Measurements from ENCODE around the gene GTPBP6.
A peak's percentile ranks its signal among the peaks of the same experiment; 100 is the strongest.
"Not testable (repeated sequence)": the region's sequence is repeated elsewhere in the genome, so short reads cannot be mapped to it uniquely, and the experiment has no call there.

The GTPBP6 gene

GRCh38 chrX:352181-352580 lies 33.6 kb upstream of the GTPBP6 start:
- Histone ChIP-seq H3K4me3 (ENCODE audit: insufficient read depth in 1 of 2, low read depth in 1 of 2, low read length in 2 of 2) (no peak overlapping the region), H3K79me1 (replicated peaks; ENCODE audit: low read length, poor library complexity, severe bottlenecking) (peaks cover 25% of the 10 kb centered on the region), H3K36me3 (ENCODE audit: control insufficient read depth in 1 of 2, insufficient read depth in 2 of 2, low read depth in 1 of 2, low read length in 2 of 2) (peaks cover 2 to 27% of the 10 kb centered on the region in 2 experiments), H2BK12ac (ENCODE audit: low read length in 2 of 2) (no peak overlapping the region), H2BK5ac (ENCODE audit: low read depth, low read length, poor library complexity, severe bottlenecking) (no peak overlapping the region), H3K4me2 (ENCODE audit: low read length, poor library complexity, severe bottlenecking) (no peak overlapping the region), H2BK15ac (ENCODE audit: low read depth, poor library complexity, severe bottlenecking) (no peak overlapping the region), H3K9me3 (ENCODE audit: control insufficient read depth, low read length) (no peaks in the 10 kb centered on the region), H3K4ac (ENCODE audit: low read depth in 1 of 2, low read length in 2 of 2) (no peak overlapping the region), H3K23ac (ENCODE audit: low read length in 2 of 2) (no peak overlapping the region), H3K9ac (ENCODE audit: low read length) (no peak overlapping the region), H4K91ac (ENCODE audit: low read length) (no peak overlapping the region), H2AK5ac (ENCODE audit: low read length, severe bottlenecking) (no peak overlapping the region), H3K14ac (ENCODE audit: low read length in 2 of 2) (peak overlapping the region in 1 of 2 experiments; percentile 5), H3K18ac (ENCODE audit: low read depth in 1 of 2, low read length in 2 of 2) (no peak overlapping the region), H2AFZ (ENCODE audit: low read depth, low read length) (no peak overlapping the region), H2BK120ac (ENCODE audit: low read depth, low read length) (no peak overlapping the region), H3K4me1 (ENCODE audit: control insufficient read depth, insufficient read depth, low read depth, low read length) (peaks cover 13% of the 10 kb centered on the region), H3K27me3 (ENCODE audit: control insufficient read depth in 1 of 2, insufficient read depth in 1 of 2, low read length in 2 of 2) (no peaks in the 10 kb centered on the region), H4K8ac (ENCODE audit: low read length) (no peak overlapping the region), H3K27ac (ENCODE audit: low read length, poor library complexity, severe bottlenecking) (no peak overlapping the region)
- 96% methylated on average over 27 of the region's 27 CpGs for WGBS
- DNase-seq = no peak

GRCh38 chrX:351736-352135 lies 33.1 kb upstream of the GTPBP6 start:
- Histone ChIP-seq H3K4me2 (ENCODE audit: low read length, poor library complexity, severe bottlenecking) (no peak overlapping the region), H3K4me3 (ENCODE audit: insufficient read depth in 1 of 2, low read depth in 1 of 2, low read length in 2 of 2) (no peak overlapping the region), H3K23ac (ENCODE audit: low read length in 2 of 2) (no peak overlapping the region), H2BK5ac (ENCODE audit: low read depth, low read length, poor library complexity, severe bottlenecking) (no peak overlapping the region), H3K27ac (ENCODE audit: low read length, poor library complexity, severe bottlenecking) (no peak overlapping the region), H3K36me3 (ENCODE audit: control insufficient read depth in 1 of 2, insufficient read depth in 2 of 2, low read depth in 1 of 2, low read length in 2 of 2) (peaks cover 6 to 31% of the 10 kb centered on the region in 2 experiments), H4K91ac (ENCODE audit: low read length) (no peak overlapping the region), H3K9ac (ENCODE audit: low read length) (no peak overlapping the region), H4K8ac (ENCODE audit: low read length) (no peak overlapping the region), H3K18ac (ENCODE audit: low read depth in 1 of 2, low read length in 2 of 2) (no peak overlapping the region), H3K4me1 (ENCODE audit: control insufficient read depth, insufficient read depth, low read depth, low read length) (peaks cover 10% of the 10 kb centered on the region), H2AK5ac (ENCODE audit: low read length, severe bottlenecking) (no peak overlapping the region), H2AFZ (ENCODE audit: low read depth, low read length) (no peak overlapping the region), H2BK120ac (ENCODE audit: low read depth, low read length) (no peak overlapping the region), H3K79me1 (replicated peaks; ENCODE audit: low read length, poor library complexity, severe bottlenecking) (peaks cover 26% of the 10 kb centered on the region), H3K14ac (ENCODE audit: low read length in 2 of 2) (no peak overlapping the region), H2BK15ac (ENCODE audit: low read depth, poor library complexity, severe bottlenecking) (no peak overlapping the region), H2BK12ac (ENCODE audit: low read length in 2 of 2) (no peak overlapping the region), H3K27me3 (ENCODE audit: control insufficient read depth in 1 of 2, insufficient read depth in 1 of 2, low read length in 2 of 2) (no peaks in the 10 kb centered on the region), H3K9me3 (ENCODE audit: control insufficient read depth, low read length) (no peaks in the 10 kb centered on the region), H3K4ac (ENCODE audit: low read depth in 1 of 2, low read length in 2 of 2) (no peak overlapping the region)
- no peak for DNase-seq
- 96% methylated on average over 8 of the region's 10 CpGs for WGBS

- not testable (repeated sequence) for H3K4me3 ChIP-seq (ENCODE audit: insufficient read depth in 1 of 2, low read depth in 1 of 2, low read length in 2 of 2); H3K23ac ChIP-seq (ENCODE audit: low read length in 2 of 2); H2BK12ac ChIP-seq (ENCODE audit: low read length in 2 of 2); DNase-seq; H3K4ac ChIP-seq (ENCODE audit: low read depth in 1 of 2, low read length in 2 of 2); H3K4me2 ChIP-seq (ENCODE audit: low read length, poor library complexity, severe bottlenecking); H3K14ac ChIP-seq (ENCODE audit: low read length in 2 of 2); H3K27me3 ChIP-seq (ENCODE audit: control insufficient read depth in 1 of 2, insufficient read depth in 1 of 2, low read length in 2 of 2); H3K18ac ChIP-seq (ENCODE audit: low read depth in 1 of 2, low read length in 2 of 2); H3K9me3 ChIP-seq (ENCODE audit: control insufficient read depth, low read length); H3K4me1 ChIP-seq (ENCODE audit: control insufficient read depth, insufficient read depth, low read depth, low read length); H3K27ac ChIP-seq (ENCODE audit: low read length, poor library complexity, severe bottlenecking); H2AFZ ChIP-seq (ENCODE audit: low read depth, low read length); H2BK15ac ChIP-seq (ENCODE audit: low read depth, poor library complexity, severe bottlenecking); H2BK5ac ChIP-seq (ENCODE audit: low read depth, low read length, poor library complexity, severe bottlenecking); H3K9ac ChIP-seq (ENCODE audit: low read length); H4K91ac ChIP-seq (ENCODE audit: low read length); H2BK120ac ChIP-seq (ENCODE audit: low read depth, low read length); H2AK5ac ChIP-seq (ENCODE audit: low read length, severe bottlenecking); H4K8ac ChIP-seq (ENCODE audit: low read length)
- Histone ChIP-seq H3K36me3 (ENCODE audit: control insufficient read depth in 1 of 2, insufficient read depth in 2 of 2, low read depth in 1 of 2, low read length in 2 of 2) (peaks cover 8 to 36% of the 10 kb centered on the region in 2 experiments), H3K79me1 (replicated peaks; ENCODE audit: low read length, poor library complexity, severe bottlenecking) (peaks cover 26% of the 10 kb centered on the region)
- WGBS = 96% methylated on average over 11 of the region's 13 CpGs
Observed at GRCh38 chrX:351324-351641, 32.7 kb upstream of the GTPBP6 start.

GRCh38 chrX:350534-351323 lies 32.1 kb upstream of the GTPBP6 start:
- Histone ChIP-seq H3K4me3 (ENCODE audit: insufficient read depth in 1 of 2, low read depth in 1 of 2, low read length in 2 of 2) (no peak overlapping the region), H3K4me2 (ENCODE audit: low read length, poor library complexity, severe bottlenecking) (no peak overlapping the region), H2AK5ac (ENCODE audit: low read length, severe bottlenecking) (no peak overlapping the region), H3K4ac (ENCODE audit: low read depth in 1 of 2, low read length in 2 of 2) (no peak overlapping the region), H3K18ac (ENCODE audit: low read depth in 1 of 2, low read length in 2 of 2) (no peak overlapping the region), H3K36me3 (ENCODE audit: control insufficient read depth in 1 of 2, insufficient read depth in 2 of 2, low read depth in 1 of 2, low read length in 2 of 2) (peaks cover 8 to 40% of the 10 kb centered on the region in 2 experiments), H3K23ac (ENCODE audit: low read length in 2 of 2) (no peak overlapping the region), H2BK12ac (ENCODE audit: low read length in 2 of 2) (no peak overlapping the region), H3K27ac (ENCODE audit: low read length, poor library complexity, severe bottlenecking) (no peak overlapping the region), H3K4me1 (ENCODE audit: control insufficient read depth, insufficient read depth, low read depth, low read length) (peaks cover 7% of the 10 kb centered on the region), H4K8ac (ENCODE audit: low read length) (no peak overlapping the region), H4K91ac (ENCODE audit: low read length) (peak overlapping the region; percentile 53), H3K79me1 (replicated peaks; ENCODE audit: low read length, poor library complexity, severe bottlenecking) (peaks cover 26% of the 10 kb centered on the region), H3K27me3 (ENCODE audit: control insufficient read depth in 1 of 2, insufficient read depth in 1 of 2, low read length in 2 of 2) (no peaks in the 10 kb centered on the region), H3K14ac (ENCODE audit: low read length in 2 of 2) (no peak overlapping the region), H2BK15ac (ENCODE audit: low read depth, poor library complexity, severe bottlenecking) (peak overlapping the region; percentile 70), H3K9ac (ENCODE audit: low read length) (no peak overlapping the region), H2BK120ac (ENCODE audit: low read depth, low read length) (no peak overlapping the region), H3K9me3 (ENCODE audit: control insufficient read depth, low read length) (no peaks in the 10 kb centered on the region), H2BK5ac (ENCODE audit: low read depth, low read length, poor library complexity, severe bottlenecking) (no peak overlapping the region), H2AFZ (ENCODE audit: low read depth, low read length) (no peak overlapping the region)
- 97% methylated on average over 61 of the region's 61 CpGs for WGBS
- DNase-seq = no peak

Measured in mesenchymal stem cell (in vitro differentiated cells and primary cell).